ENCODE results near the gene SHROOM2. TPM values are rescaled to one million over a fixed set of nuclear protein-coding genes. Genes with fewer than 3 reads are reported as not detected.

Gene SHROOM2
- total RNA-seq, 1 donor from 2014 or later = 5.4 TPM

DNA sequence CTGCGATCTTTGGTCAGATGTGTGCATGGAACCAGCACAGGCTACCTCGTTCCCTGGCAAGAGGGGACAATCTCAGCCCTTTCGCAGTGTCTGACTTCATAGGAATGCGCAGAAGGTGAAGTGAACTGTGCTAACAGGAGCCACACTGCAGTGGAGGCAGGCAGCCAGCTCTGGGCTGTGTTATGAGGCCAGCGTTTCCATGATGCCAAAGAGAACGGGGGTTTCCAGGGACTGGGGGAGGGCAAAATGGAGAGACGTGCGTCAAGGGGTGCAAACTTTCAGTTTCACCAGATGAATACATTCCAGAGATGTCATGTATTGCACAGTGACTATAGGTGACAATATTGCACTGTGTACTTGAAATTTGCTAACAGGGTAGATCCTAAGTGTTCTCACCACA is 211.3 kb downstream of the SHROOM2 start:
- DNase-seq (ENCODE audit: low read depth in 2 of 2) = peak in 1 of 2 donors; percentile 50

Other genes starting within 250 kb of the SHROOM2 start
- gene GPR143, start 20.6 kb upstream of the SHROOM2 start, total RNA-seq = 2.2 and 3.3 TPM in 2 replicates
- under 0.01 and 0.20 TPM in 2 replicates for gene CLDN34, start 180.9 kb downstream of the SHROOM2 start, total RNA-seq

Measured in lung microvascular endothelial cell (primary cell).